Measurements from ENCODE around the gene C1QTNF5.

The C1QTNF5 gene

GRCh38 chr11:119336744-119337469 lies 3.8 kb downstream of the C1QTNF5 start:
- DNase-seq: no peak

- DNase-seq: no peak
These were observed 4.8 kb downstream of the C1QTNF5 start for GRCh38 chr11:119335655-119336543.

GRCh38 chr11:119335091-119335654 lies 5.5 kb downstream of the C1QTNF5 start:
- DNase-seq: no peak

- DNase-seq: peak; percentile 91
These were observed 6.3 kb downstream of the C1QTNF5 start, which contains the start of gene RNF26 for GRCh38 chr11:119334174-119334930. RNF26 (plus strand) TSS chr11:119334527; CDS start chr11:119335123, 596 bp downstream.

GRCh38 chr11:119332111-119332765 lies 8.4 kb downstream of the C1QTNF5 start:
- DNase-seq: no peak

- DNase-seq: no peak
These were observed 10.4 kb downstream of the C1QTNF5 start for GRCh38 chr11:119330237-119330636.

GRCh38 chr11:119329320-119329719 lies 11.4 kb downstream of the C1QTNF5 start:
- DNase-seq: no peak

GRCh38 chr11:119324189-119324588 lies 16.5 kb downstream of the C1QTNF5 start:
- no peak for DNase-seq

GRCh38 chr11:119323532-119324033 lies 17.1 kb downstream of the C1QTNF5 start:
- peak; percentile 81 for DNase-seq

- no peak for DNase-seq
These were observed 17.7 kb downstream of the C1QTNF5 start for GRCh38 chr11:119322921-119323531.

GRCh38 chr11:119322360-119322739 lies 18.3 kb downstream of the C1QTNF5 start:
- no peak for DNase-seq

GRCh38 chr11:119320776-119321524 lies 19.7 kb downstream of the C1QTNF5 start:
- DNase-seq: peak; percentile 39

- DNase-seq: no peak
These were observed 20.4 kb downstream of the C1QTNF5 start for GRCh38 chr11:119320240-119320775.

GRCh38 chr11:119319700-119320239 lies 20.9 kb downstream of the C1QTNF5 start:
- no peak for DNase-seq

GRCh38 chr11:119319136-119319699 lies 21.5 kb downstream of the C1QTNF5 start:
- DNase-seq: no peak

- DNase-seq: no peak
These were observed 22.2 kb downstream of the C1QTNF5 start for GRCh38 chr11:119318240-119319135.

- DNase-seq: no peak
These were observed 23.0 kb downstream of the C1QTNF5 start for GRCh38 chr11:119317592-119318239.
